Measurements from ENCODE around the gene HOPX. TPM values are rescaled to one million over a fixed set of nuclear protein-coding genes. Genes with fewer than 3 reads are reported as not detected.
"Not testable (repeated sequence)": the region's sequence is repeated elsewhere in the genome, so short reads cannot be mapped to it uniquely, and the experiment has no call there.

HOPX gene
- total and polyA plus RNA-seq, 2 of the 8 experiments (the other 6 are each of a cell fraction or from before 2014, with no cell fraction given) = not detected

DNA sequence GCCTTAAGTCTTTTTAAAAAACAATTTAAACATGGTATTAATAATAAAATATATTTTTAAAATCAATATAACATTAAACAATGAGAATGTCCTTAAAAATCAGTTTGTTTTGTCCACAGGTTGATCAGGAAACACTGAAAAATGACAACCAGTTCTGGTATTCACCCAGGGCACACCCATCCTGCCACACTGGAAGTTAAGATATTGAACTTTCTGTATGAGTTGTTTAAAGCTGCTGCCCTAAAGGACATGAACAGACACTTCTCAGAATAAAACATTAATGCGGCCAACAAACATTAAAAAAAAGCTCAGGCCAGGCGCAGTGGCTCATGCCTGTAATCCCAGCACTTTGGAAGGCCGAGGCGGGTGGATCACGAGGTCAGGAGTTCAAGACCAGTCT lies 15.0 kb upstream of the HOPX start:
- no peak overlapping the region for H3K18ac ChIP-seq (ENCODE audit: extremely low read depth, low read length)
- no peak overlapping the region for H3K4ac ChIP-seq (replicated peaks; ENCODE audit: insufficient read length, low read depth, low read length)
- H3K36me3 ChIP-seq (ENCODE audit: control insufficient read depth in 2 of 4, insufficient read depth in 4 of 4, low read length in 3 of 4) = no peaks in the 10 kb centered on the region
- no peak overlapping the region for H3K4me3 ChIP-seq (ENCODE audit: extremely low read depth in 1 of 4, insufficient read depth in 2 of 4, low read depth in 3 of 4, low read length in 4 of 4)
- H3K23ac ChIP-seq (ENCODE audit: insufficient read length) = no peak overlapping the region
- DNase-seq (ENCODE audit: low read depth in 1 of 2, low spot score in 2 of 2) = no peak
- peaks cover 0 to 4% of the 10 kb centered on the region in 2 experiments; a peak in 1 of 4 replicates for H3K9me3 ChIP-seq (ENCODE audit: insufficient read depth in 2 of 2, low read depth in 1 of 2, low read length in 1 of 2)
- no peak overlapping the region for H2BK5ac ChIP-seq (ENCODE audit: low read depth, low read length)
- CTCF ChIA-PET (ENCODE audit: partially characterized antibody) = no interaction called here
- H2AK5ac ChIP-seq (ENCODE audit: low read depth, low read length) = no peak overlapping the region
- H4K91ac ChIP-seq (replicated peaks; ENCODE audit: insufficient read length, low read length) = no peak overlapping the region
- no peaks in the 10 kb centered on the region for H3K79me2 ChIP-seq (ENCODE audit: control insufficient read depth in 1 of 2, insufficient read depth in 2 of 2, low read length in 2 of 2)
- no peak overlapping the region for H2BK12ac ChIP-seq (ENCODE audit: low read depth, low read length)
- H3K4me2 ChIP-seq (ENCODE audit: insufficient read depth in 1 of 2, low read depth in 2 of 2, low read length in 2 of 2) = no peak overlapping the region
- H4K5ac ChIP-seq (ENCODE audit: insufficient read length, low read depth, low read length) = no peak overlapping the region
- no peaks in the 10 kb centered on the region; a peak in 1 of 7 replicates for H3K27me3 ChIP-seq (replicated peaks in 1 of 4; ENCODE audit: control insufficient read depth in 3 of 4, extremely low read depth in 1 of 4, insufficient read depth in 3 of 4, low read length in 3 of 4)
- no peaks in the 10 kb centered on the region for H3K79me1 ChIP-seq (ENCODE audit: low read depth, low read length)
- no peak overlapping the region for H3K56ac ChIP-seq (replicated peaks; ENCODE audit: insufficient read length, low read depth, low read length)
- no peak overlapping the region for H3K9ac ChIP-seq (replicated peaks in 1 of 4; ENCODE audit: extremely low read depth in 1 of 4, low read depth in 3 of 4, low read length in 3 of 4)
- no peak overlapping the region for H4K8ac ChIP-seq (ENCODE audit: extremely low read depth, insufficient read depth, low read length)
- WGBS, 2 experiments (ENCODE audit: extremely low coverage in 1 of 2, insufficient coverage in 1 of 2, insufficient read length in 1 of 2, insufficient replicate concordance in 2 of 2, low coverage in 1 of 2, low lambda C conversion rate in 2 of 2, missing lambda C conversion rate in 1 of 2) = 99% methylated on average over 5 of the region's 5 CpGs; no CpG with 5 or more reads in 1 of the 2 experiments
- H4K20me1 ChIP-seq (replicated peaks in 1 of 2; ENCODE audit: control insufficient read depth in 1 of 2, insufficient read depth in 2 of 2, low read length in 2 of 2) = no peaks in the 10 kb centered on the region
- no peak overlapping the region for H3K27ac ChIP-seq (ENCODE audit: low read depth, low read length)
- H3K14ac ChIP-seq (ENCODE audit: insufficient read length) = no peak overlapping the region
- no peak for FAIRE-seq
- peaks cover 2% of the 10 kb centered on the region; the same call in 1 of the 2 replicates for H3K23me2 ChIP-seq (ENCODE audit: low read depth, low read length)
- no peak overlapping the region for H2BK15ac ChIP-seq (ENCODE audit: low read length)
- no peaks in the 10 kb centered on the region for H3K4me1 ChIP-seq (replicated peaks in 1 of 4; ENCODE audit: control insufficient read depth in 3 of 4, insufficient read depth in 4 of 4, low read length in 3 of 4)
- no peak overlapping the region for H2AFZ ChIP-seq (ENCODE audit: low read length)
- no peak for TF ChIP-seq FOSL1 (IDR thresholded peaks at IDR 0.05; ENCODE audit: insufficient read depth, low read depth, low read length)
- no peak overlapping the region for H2BK20ac ChIP-seq (ENCODE audit: low read length)
- H2BK120ac ChIP-seq (replicated peaks; ENCODE audit: low read depth, low read length) = no peak overlapping the region
- POLR2A ChIA-PET (ENCODE audit: partially characterized antibody) = no interaction called here

GRCh38 chr4:56693476-56693875 lies 12.4 kb upstream of the HOPX start:
- H2AFZ ChIP-seq (ENCODE audit: low read length); H2AK5ac ChIP-seq (ENCODE audit: low read depth, low read length); H3K4ac ChIP-seq (replicated peaks; ENCODE audit: insufficient read length, low read depth, low read length); H4K91ac ChIP-seq (replicated peaks; ENCODE audit: insufficient read length, low read length); H2BK120ac ChIP-seq (replicated peaks; ENCODE audit: low read depth, low read length); H3K9me3 ChIP-seq (ENCODE audit: insufficient read depth in 2 of 2, low read depth in 1 of 2, low read length in 1 of 2); H3K36me3 ChIP-seq (ENCODE audit: control insufficient read depth in 2 of 4, insufficient read depth in 4 of 4, low read length in 3 of 4); POLR2A ChIA-PET (ENCODE audit: partially characterized antibody); H3K9ac ChIP-seq (replicated peaks in 1 of 4; ENCODE audit: extremely low read depth in 1 of 4, low read depth in 3 of 4, low read length in 3 of 4); H2BK5ac ChIP-seq (ENCODE audit: low read depth, low read length); H3K4me3 ChIP-seq (ENCODE audit: extremely low read depth in 1 of 4, insufficient read depth in 2 of 4, low read depth in 3 of 4, low read length in 4 of 4); H3K79me2 ChIP-seq (ENCODE audit: control insufficient read depth in 1 of 2, insufficient read depth in 2 of 2, low read length in 2 of 2); H3K56ac ChIP-seq (replicated peaks; ENCODE audit: insufficient read length, low read depth, low read length); FAIRE-seq; H4K5ac ChIP-seq (ENCODE audit: insufficient read length, low read depth, low read length); H2BK12ac ChIP-seq (ENCODE audit: low read depth, low read length); H2BK15ac ChIP-seq (ENCODE audit: low read length); H3K23ac ChIP-seq (ENCODE audit: insufficient read length); H3K27ac ChIP-seq (ENCODE audit: low read depth, low read length); H3K79me1 ChIP-seq (ENCODE audit: low read depth, low read length); H4K20me1 ChIP-seq (replicated peaks in 1 of 2; ENCODE audit: control insufficient read depth in 1 of 2, insufficient read depth in 2 of 2, low read length in 2 of 2); DNase-seq (ENCODE audit: low read depth in 1 of 2, low spot score in 2 of 2); H3K4me1 ChIP-seq (replicated peaks in 1 of 4; ENCODE audit: control insufficient read depth in 3 of 4, insufficient read depth in 4 of 4, low read length in 3 of 4); H3K18ac ChIP-seq (ENCODE audit: extremely low read depth, low read length); H3K27me3 ChIP-seq (replicated peaks in 1 of 4; ENCODE audit: control insufficient read depth in 3 of 4, extremely low read depth in 1 of 4, insufficient read depth in 3 of 4, low read length in 3 of 4); H3K4me2 ChIP-seq (ENCODE audit: insufficient read depth in 1 of 2, low read depth in 2 of 2, low read length in 2 of 2); H3K23me2 ChIP-seq (ENCODE audit: low read depth, low read length); H2BK20ac ChIP-seq (ENCODE audit: low read length); H3K14ac ChIP-seq (ENCODE audit: insufficient read length); H4K8ac ChIP-seq (ENCODE audit: extremely low read depth, insufficient read depth, low read length): not testable (repeated sequence)
- CTCF ChIA-PET (ENCODE audit: partially characterized antibody) = interaction anchor here (1.2 kb wide), 1 partner anchor 18 kb away, joined by 3 read pairs; no protein-coding TSS in a partner anchor
- 100% methylated on average over 3 of the region's 35 CpGs; no CpG with 5 or more reads in 1 of the 2 experiments for WGBS, 2 experiments (ENCODE audit: extremely low coverage in 1 of 2, insufficient coverage in 1 of 2, insufficient read length in 1 of 2, insufficient replicate concordance in 2 of 2, low coverage in 1 of 2, low lambda C conversion rate in 2 of 2, missing lambda C conversion rate in 1 of 2)

Measured in H1 (cell line).